Medulla oblongata (tissue), 1 donor: Measurements from ENCODE around the gene PTPN11.

Experiments
- DNase-seq: peaks from one replicate; pipeline ENCODE4 v3.0.0-alpha.2; 2015; ENCODE audit errors: extremely low spot score

Gene PTPN11

GRCh38 chr12:112543751-112544150, 125.0 kb downstream of the PTPN11 start:
- peak; percentile 21 for DNase-seq

GRCh38 chr12:112546339-112546738, 127.6 kb downstream of the PTPN11 start:
- DNase-seq, result no peak

GRCh38 chr12:112546996-112547395, 128.2 kb downstream of the PTPN11 start:
- DNase-seq, result no peak

GRCh38 chr12:112549031-112549430, 130.3 kb downstream of the PTPN11 start:
- DNase-seq, result no peak

- DNase-seq, result no peak
Measured at GRCh38 chr12:112551681-112552080, 132.9 kb downstream of the PTPN11 start.

- no peak for DNase-seq
Measured at GRCh38 chr12:112555621-112556233, 137.0 kb downstream of the PTPN11 start.

- DNase-seq, result no peak
Measured at GRCh38 chr12:112557951-112558630, 139.3 kb downstream of the PTPN11 start.
